Right lobe of liver (tissue), 6 donors: ENCODE data around the gene LPIN1. TPM values are rescaled to one million over a fixed set of nuclear protein-coding genes. Genes with fewer than 3 reads are reported as not detected.

Experiments
- ATAC-seq, 4 donors: fragments of 200-7000 bp; cut with Tn5 transposase; one replicate each; pipeline ENCODE4 v1.9.1; 2020; ENCODE audit warnings: mild to moderate bottlenecking in 4 of 4, moderate library complexity in 4 of 4
- DNase-seq, 3 donors: peaks; one replicate each; pipeline ENCODE4 v3.0.0-alpha.2; 2020
- H3K27ac ChIP-seq, 3 donors: fragments of 200-600 bp; one replicate each; pipeline ENCODE4 v1.8.0; 2022
- H3K27me3 ChIP-seq, 2 donors: fragments of 200-600 bp; one replicate each; pipeline ENCODE4 v1.8.0; 2022
- H3K36me3 ChIP-seq, 4 donors: fragments of 200-600 bp; sonication (generic) in 1 of 4; one replicate each; pipeline versions ENCODE4 v1.5.1 to v1.8.0; 2017 to 2022; ENCODE audit warnings: control low read depth in 1 of 4
- H3K4me1 ChIP-seq, 4 donors: fragments of 200-600 bp; sonication (generic) in 1 of 4; one replicate each; pipeline versions ENCODE4 v1.5.1 to v1.8.0; 2017 to 2022; ENCODE audit warnings: control low read depth in 1 of 4
- H3K4me3 ChIP-seq, 3 donors: fragments of 200-600 bp; one replicate each; pipeline ENCODE4 v1.8.0; 2022
- H3K9me3 ChIP-seq, 4 donors: fragments of 200-600 bp; sonication (generic) in 1 of 4; one replicate each; pipeline versions ENCODE4 v1.5.1 to v1.8.0; 2017 to 2022; ENCODE audit warnings: control low read depth in 1 of 4
- POLR2A ChIP-seq: fragments of 450-650 bp; IDR thresholded peaks from one replicate; pipeline ENCODE4 v1.6.1; 2017; ENCODE audit warnings: antibody characterized with exemption, mild to moderate bottlenecking
- WGBS: methylation state at CpG from one replicate; pipeline ENCODE4 v1.1.6; 2018; ENCODE audit warnings: low coverage, low lambda C conversion rate; ENCODE audit not compliant: insufficient coverage; ENCODE audit errors: missing lambda C conversion rate; 5-methylcytosine and 5-hydroxymethylcytosine counted together
- intact Hi-C, 2 donors: fragments of 100-400 bp; cut with DNase I; formaldehyde crosslinking; loops; one replicate each; pipeline versions ENCODE4 v1.11.2 to v1.14.1; 2022
- total RNA-seq, 6 experiments: library from RNA; depleted of rRNA in 2 of 6; stranded (reverse); fragments of >200 nt in 2 of 6; fragmentation: NEBNext Ultra II Directional in 3 of 6; extraction: Animal tissue kit (Norgen Biotek cat#: 25700) in 3 of 6; gene quantifications; one replicate each; pipeline versions ENCODE4 v1.1.0 to v1.2.4, GENCODE V29; 2016 to 2023
- TF ChIP-seq, protein P1 (sequence below), 4 donors: fragments of 200-600 bp in 3 of 4; fragments of 450-650 bp in 1 of 4; IDR thresholded peaks; one replicate each; pipeline versions ENCODE4 v1.5.1 to v1.8.0; 2016 to 2022; ENCODE audit warnings: antibody characterized with exemption in 4 of 4, mild to moderate bottlenecking in 2 of 4
- donor health status: DM: no; HTN: yes; CAD: no.
- donor health status: DM: no; HTN: no; CAD: no.
- donor health status: DM: no; HTN: no; CAD: no.
- donor health status: DM: no; HTN: yes; CAD: no.
- donor health status: DM: no; HTN: yes; CAD: no.

LPIN1 gene
- total RNA-seq, 6 experiments from 2014 or later: 17.3 to 58.7 (median 29.1) TPM

DNA sequence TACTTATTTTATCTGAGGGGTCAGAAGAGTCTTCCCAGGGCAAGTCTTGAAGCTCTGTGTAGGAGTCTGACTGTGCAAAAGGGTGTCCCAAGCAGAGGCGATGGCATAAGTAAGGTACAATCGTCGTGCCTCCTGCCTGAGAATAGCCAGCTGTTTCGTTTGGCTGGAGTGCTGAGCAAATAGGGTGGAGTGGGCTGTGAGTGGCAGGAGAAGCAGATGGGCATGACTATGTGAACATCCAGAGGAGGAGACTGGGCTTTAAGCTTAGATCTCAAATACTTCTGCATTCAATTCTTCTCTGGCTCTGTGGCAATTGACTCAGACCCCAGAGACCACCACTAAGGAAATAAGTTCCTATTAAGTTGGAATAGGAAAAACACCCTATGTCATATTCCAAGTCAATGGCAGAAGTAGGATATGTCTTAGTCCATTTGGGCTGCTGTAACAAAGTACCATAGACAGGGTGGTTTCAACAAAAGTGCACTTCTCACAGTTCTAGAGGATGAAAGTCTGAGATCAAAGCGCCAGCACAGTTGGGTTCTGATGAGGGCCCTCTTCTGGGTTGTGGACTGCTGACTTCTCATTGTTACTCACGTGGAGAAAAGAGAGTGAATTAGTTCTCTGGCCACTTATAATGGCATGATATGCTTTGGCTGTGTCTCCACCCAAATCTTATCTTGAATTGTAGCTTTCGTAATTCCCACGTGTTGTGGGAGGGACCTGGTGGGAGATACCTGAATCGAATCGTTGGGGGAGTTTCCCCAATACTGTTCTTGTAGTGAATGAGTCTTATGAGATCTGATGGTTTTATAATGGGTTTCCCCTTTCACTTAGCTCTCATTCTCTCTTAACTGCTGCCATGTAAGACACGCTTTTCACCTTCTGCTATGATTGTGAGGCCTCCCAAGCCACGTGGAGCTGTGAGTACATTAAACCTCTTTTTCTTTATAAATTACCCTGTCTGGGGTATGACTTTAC, 120.2 kb downstream of the LPIN1 start:
- no peak overlapping the region for H3K27ac ChIP-seq
- no peak overlapping the region for H3K4me3 ChIP-seq
- ATAC-seq (no peak), DNase-seq (no peak)
- no peaks in the 10 kb centered on the region for H3K27me3 ChIP-seq
- H3K4me1 ChIP-seq: peaks cover 0 to 2% (median 0%) of the 10 kb centered on the region in 4 donors
- intact Hi-C loops: no loop called here
- H3K36me3 ChIP-seq: no peaks in the 10 kb centered on the region
- 56% methylated on average over 10 of the region's 12 CpGs for WGBS
- H3K9me3 ChIP-seq: no peaks in the 10 kb centered on the region
- TF ChIP-seq, protein P1, sequence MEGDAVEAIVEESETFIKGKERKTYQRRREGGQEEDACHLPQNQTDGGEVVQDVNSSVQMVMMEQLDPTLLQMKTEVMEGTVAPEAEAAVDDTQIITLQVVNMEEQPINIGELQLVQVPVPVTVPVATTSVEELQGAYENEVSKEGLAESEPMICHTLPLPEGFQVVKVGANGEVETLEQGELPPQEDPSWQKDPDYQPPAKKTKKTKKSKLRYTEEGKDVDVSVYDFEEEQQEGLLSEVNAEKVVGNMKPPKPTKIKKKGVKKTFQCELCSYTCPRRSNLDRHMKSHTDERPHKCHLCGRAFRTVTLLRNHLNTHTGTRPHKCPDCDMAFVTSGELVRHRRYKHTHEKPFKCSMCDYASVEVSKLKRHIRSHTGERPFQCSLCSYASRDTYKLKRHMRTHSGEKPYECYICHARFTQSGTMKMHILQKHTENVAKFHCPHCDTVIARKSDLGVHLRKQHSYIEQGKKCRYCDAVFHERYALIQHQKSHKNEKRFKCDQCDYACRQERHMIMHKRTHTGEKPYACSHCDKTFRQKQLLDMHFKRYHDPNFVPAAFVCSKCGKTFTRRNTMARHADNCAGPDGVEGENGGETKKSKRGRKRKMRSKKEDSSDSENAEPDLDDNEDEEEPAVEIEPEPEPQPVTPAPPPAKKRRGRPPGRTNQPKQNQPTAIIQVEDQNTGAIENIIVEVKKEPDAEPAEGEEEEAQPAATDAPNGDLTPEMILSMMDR (IDR thresholded peaks at IDR 0.05): no peak
- TF ChIP-seq POLR2A: no peak

DNA sequence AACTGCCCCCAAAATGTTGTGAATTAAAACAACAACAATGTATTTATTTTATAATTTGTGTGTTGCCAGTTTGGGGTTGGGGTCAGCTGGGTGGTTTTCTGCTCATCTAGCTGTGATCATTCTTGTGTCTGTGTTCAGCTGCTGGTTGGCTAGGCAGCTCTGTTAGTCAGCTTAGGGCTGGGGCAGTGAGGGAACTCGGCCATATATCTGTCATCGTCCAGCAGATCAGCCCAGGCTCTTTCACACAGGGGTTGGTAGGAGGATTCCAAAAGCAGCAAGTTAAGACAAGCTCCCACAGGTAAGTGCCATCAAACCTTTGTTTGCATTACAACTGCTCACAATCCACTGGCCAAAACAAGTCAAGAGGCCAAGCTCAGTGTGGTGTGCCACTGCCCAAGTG, 121.5 kb downstream of the LPIN1 start:
- H3K4me1 ChIP-seq: peaks cover 0 to 4% (median 1%) of the 10 kb centered on the region in 4 donors
- WGBS: no CpG with 5 or more reads among the region's 2 CpGs
- no peak overlapping the region for H3K27ac ChIP-seq
- intact Hi-C loops: no loop called here
- H3K4me3 ChIP-seq: no peak overlapping the region
- H3K36me3 ChIP-seq: no peaks in the 10 kb centered on the region
- TF ChIP-seq, protein P1 (IDR thresholded peaks at IDR 0.05): no peak
- no peak for TF ChIP-seq POLR2A
- ATAC-seq (no peak), DNase-seq (no peak)
- no peaks in the 10 kb centered on the region for H3K27me3 ChIP-seq
- no peaks in the 10 kb centered on the region for H3K9me3 ChIP-seq

DNA sequence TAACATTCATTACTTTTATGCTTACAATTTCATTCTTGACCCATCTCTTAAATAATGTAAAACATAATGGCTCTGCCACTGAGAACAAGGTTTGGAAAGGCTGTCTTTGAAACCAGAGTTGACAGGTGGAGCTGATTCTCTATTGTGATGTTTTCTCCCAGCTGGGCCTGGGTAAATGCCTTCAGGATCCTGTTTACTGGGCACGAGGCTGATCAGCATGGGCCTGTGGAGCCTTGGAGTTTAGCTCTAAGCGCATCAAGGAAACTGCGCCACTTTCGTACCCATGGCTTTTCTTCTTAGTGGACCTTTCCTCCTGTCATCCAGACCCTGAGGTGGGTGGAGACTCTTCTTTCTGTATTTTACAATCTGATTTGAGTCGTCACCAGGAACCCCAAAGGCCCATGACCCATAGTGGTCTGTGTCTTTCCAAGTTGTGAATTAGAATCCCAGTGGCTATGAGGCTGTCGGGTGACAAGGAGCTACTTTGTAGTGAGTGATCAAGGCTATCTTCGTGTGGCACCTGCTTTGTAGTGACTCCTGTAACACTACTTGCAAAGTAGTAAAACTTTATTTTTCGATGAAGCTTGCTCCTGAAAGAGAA, 123.1 kb downstream of the LPIN1 start:
- DNase-seq (no peak), ATAC-seq (no peak)
- intact Hi-C loops: no loop called here
- no peak overlapping the region for H3K27ac ChIP-seq
- H3K4me1 ChIP-seq: peaks cover 0 to 4% (median 1%) of the 10 kb centered on the region in 4 donors
- no peaks in the 10 kb centered on the region for H3K36me3 ChIP-seq
- 89% methylated on average over 7 of the region's 8 CpGs for WGBS
- TF ChIP-seq, protein P1 (IDR thresholded peaks at IDR 0.05): no peak
- TF ChIP-seq POLR2A: no peak
- no peaks in the 10 kb centered on the region for H3K9me3 ChIP-seq
- no peak overlapping the region for H3K4me3 ChIP-seq
- no peaks in the 10 kb centered on the region for H3K27me3 ChIP-seq

DNA sequence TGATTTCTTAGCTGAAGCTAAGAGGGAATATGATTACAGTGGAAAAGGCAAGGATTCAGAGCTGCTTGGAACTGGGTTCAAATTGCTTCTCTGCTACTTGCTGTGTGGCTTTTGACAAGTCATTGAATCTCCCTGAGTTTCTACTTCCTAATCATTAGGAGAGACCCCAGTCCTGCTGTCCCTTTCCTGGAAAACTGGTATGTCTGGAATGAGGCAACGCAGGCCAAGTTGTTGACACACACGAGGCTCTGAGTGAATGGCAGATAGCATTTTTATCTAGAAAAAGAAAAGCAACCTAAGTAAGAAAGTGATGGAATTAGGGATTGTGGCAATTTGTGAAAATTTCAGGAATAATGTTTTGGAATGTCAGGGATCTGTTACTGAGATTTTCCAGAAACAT, 123.6 kb downstream of the LPIN1 start:
- no peak overlapping the region for H3K27ac ChIP-seq
- no peaks in the 10 kb centered on the region for H3K36me3 ChIP-seq
- DNase-seq (no peak), ATAC-seq (no peak)
- H3K9me3 ChIP-seq: no peaks in the 10 kb centered on the region
- peaks cover 0 to 4% (median 1%) of the 10 kb centered on the region in 4 donors for H3K4me1 ChIP-seq
- no peaks in the 10 kb centered on the region for H3K27me3 ChIP-seq
- intact Hi-C loops: no loop called here
- no peak for TF ChIP-seq POLR2A
- TF ChIP-seq, protein P1 (IDR thresholded peaks at IDR 0.05): no peak
- H3K4me3 ChIP-seq: no peak overlapping the region
- WGBS: 47% methylated on average over 2 of the region's 2 CpGs
